GM19452 (cell line): ENCODE data around the gene ATP13A1.
"Not testable (repeated sequence)": the region's sequence is repeated elsewhere in the genome, so short reads cannot be mapped to it uniquely, and the experiment has no call there.

Experiments
- ATAC-seq: cut with Tn5 transposase; IDR thresholded peaks from one replicate; pipeline ENCODE4 v1.9.1; 2021; ENCODE audit not compliant: unreplicated experiment

Gene ATP13A1

DNA sequence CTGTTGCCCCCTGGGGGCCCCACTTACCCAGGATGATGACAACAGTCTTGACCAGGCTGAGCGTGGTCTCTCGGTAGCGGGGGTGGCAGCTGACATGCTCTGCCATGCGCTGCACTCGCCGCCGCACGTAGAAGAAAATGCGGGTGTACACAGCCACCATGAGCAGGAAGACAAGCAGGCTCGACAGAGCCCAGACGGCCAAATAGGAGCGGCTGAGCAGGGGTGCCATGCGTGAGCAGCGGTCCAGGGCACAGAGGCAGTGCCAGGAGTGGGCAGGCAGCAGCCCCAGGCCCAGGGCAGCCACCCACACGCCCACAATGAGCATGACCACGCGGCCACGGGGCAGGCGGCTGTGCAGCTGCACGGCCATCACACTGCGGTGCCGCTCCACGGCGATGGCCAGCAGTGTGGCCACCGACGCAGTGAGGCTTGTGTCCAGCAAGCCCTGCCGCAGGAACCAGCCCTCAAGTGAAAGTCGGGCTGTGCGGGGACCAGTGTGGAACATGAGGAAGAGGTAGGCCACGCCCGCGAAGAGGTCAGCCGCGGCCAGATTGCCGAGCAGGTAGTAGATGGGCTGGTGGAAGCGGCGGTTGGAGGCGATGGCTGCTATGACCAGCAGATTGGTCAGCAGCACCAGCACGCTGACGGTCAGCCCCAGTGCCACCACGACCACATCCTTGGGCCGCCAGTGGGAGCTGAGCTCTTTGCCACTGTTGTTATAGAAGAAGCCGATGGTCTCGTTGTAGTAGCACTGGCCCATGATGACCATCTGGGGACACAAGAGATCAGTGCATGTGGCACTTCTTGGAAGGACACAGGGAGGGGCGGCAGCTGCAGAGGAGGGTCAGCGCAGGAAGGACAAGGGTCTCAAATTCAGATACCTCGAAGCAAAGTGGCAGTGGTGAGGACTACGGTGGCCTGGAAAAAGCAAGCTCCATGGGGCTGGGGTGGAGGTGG lies 36.7 kb downstream of the ATP13A1 start:
- ATAC-seq: no peak

DNA sequence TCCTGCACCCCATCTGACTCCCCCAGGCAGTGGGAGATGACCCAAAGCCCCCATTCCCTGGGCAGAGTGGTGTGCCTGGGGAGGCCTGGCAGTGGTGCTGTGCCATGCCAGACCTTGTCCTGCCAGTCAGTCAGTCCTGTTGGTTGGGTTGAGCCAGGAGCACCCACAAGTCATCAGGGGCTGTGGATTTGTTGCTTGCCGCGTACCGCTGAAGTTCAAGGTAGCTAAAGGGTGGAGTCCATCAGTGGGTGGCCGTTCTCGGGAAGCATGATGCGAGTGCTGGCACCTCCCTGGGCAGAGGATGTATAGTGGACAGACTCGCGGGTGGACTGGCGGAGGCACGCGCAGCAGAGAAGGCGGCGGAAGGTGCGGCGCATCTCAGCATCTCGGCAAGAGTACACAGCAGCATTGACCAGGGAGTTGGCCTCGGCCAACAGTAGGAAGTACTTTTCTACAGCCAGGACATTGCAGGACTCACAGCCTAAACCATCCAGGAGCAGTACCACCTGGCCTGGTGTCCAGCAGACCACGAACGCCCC lies 39.4 kb downstream of the ATP13A1 start:
- no peak for ATAC-seq

- no peak for ATAC-seq
Measured at GRCh38 chr19:19623383-19623782, 40.1 kb downstream of the ATP13A1 start.

DNA sequence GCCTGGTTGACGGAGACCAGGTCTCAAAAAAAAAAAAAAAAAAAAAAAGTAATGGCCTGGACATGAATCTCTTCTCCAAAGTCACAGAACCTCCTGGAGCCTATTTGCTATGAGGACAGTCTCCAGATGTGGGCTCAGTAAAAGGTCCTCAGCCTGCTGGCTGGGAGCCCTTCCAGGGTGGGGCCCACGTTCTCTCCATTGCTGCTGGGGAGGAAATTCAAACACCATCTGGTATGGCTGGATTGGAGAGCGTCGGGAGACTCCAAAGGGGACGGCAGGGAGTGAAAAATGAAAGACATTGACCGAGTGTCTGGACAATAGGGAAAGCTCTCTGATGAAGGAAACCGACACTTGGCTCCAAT lies 43.6 kb downstream of the ATP13A1 start:
- no peak for ATAC-seq

DNA sequence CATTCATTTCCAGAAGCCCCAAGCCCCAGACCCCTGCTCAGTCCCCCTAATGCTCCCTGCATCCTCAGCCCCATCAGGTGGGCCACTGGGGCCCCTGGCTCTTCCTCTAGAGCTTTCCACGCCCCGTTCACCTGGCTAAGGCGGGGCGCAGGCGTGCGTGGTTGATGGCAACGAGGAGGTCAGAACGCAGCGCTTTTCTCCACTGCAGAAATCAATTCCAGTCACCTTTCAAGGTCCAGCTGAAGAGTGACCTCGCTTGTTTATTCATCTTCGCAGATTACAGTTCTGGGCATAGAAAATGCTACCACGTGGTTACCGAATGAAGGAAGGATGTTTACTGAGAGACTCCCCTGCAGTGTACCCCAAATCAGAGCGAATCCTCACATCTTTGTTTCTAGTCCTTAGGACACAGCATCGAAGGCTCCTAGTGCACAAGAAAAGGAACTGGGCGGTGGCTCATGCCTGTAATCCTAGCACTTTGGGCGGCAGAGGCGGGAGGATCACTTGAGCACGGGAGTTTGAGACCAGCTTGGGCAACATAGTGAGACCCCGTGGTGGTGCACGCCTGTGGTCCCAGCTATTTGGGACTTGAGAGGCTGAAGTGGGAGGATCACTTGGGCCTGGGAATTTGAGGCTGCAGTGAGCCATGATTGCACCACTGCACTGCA lies 44.2 kb downstream of the ATP13A1 start:
- no peak for ATAC-seq

- ATAC-seq: peak; percentile 93
Measured at GRCh38 chr19:19618219-19619051, 45.0 kb downstream of the ATP13A1 start, which contains the start of gene PBX4. PBX4 (minus strand) TSS chr19:19618687; CDS start chr19:19618629, 58 bp downstream.

- no peak for ATAC-seq
Measured at GRCh38 chr19:19615086-19615485, 48.4 kb downstream of the ATP13A1 start.

- no peak for ATAC-seq
Measured at GRCh38 chr19:19613506-19613905, 50.0 kb downstream of the ATP13A1 start.

- no peak for ATAC-seq
Measured at GRCh38 chr19:19610376-19611202, 52.9 kb downstream of the ATP13A1 start.

DNA sequence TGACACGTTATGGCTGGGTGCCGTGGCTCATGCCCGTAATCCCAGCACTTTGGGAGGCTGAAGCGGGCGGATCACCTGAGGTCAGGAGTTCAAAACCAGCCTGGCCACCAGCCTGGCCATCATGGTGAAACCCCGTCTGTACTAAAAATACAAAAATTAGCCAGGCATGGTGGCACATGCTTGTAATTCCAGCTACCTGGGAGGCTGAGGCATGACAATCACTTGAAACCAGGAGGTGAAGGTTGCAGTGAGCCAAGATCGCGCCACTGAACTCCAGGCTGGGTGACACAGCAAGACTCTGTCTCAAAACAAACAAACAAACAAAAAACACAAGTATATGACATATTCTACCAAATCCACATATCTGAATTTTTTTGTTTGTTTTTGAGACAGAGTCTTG lies 56.8 kb downstream of the ATP13A1 start:
- not testable (repeated sequence) for ATAC-seq

DNA sequence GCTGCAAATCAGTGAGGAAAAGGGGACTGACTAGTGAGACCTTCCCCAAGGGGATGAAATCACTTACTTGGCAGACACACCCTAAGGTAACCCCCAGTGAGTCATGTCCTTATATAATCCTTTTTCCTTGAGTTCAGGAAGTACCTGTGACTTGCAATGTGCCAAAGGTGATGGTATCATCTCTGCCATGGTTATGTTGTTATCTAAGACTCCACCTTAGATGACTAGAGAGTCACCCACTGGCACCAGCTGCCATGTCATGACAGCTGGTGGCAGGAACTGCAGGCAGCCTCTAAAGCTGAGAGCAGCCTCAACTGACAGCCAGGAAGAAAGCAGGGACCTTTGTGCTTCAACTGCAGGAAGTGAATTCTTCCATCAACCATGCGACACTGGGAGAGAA lies 57.5 kb downstream of the ATP13A1 start:
- ATAC-seq: no peak

GRCh38 chr19:19602713-19603324 lies 60.7 kb downstream of the ATP13A1 start:
- no peak for ATAC-seq

DNA sequence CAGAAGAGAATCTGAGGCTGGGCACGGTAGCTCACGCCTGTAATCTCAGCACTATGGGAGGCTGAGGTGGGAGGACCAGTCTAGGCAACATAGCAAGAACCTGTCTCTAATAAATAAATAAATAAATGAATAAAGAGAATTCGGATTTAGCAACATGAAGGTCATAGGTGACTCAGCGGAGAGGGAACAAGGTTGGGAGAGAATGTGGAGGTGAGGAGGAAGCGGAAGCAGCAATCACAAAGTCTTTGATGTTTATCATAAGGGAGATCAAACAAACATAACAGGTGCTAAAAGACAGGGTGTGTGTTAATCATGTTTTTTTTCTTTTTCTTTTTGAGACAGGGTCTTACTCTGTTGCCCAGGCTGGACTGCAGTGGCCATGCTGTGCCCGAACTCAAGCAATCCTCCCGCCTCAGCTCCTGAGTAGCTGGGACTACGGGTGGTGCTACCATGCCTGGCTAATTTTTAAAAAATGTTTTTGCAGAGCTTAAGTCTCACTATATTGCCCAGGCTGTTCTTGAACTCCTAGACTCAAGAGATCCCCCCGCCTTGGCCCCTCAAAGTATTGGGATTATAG lies 61.3 kb downstream of the ATP13A1 start:
- no peak for ATAC-seq

DNA sequence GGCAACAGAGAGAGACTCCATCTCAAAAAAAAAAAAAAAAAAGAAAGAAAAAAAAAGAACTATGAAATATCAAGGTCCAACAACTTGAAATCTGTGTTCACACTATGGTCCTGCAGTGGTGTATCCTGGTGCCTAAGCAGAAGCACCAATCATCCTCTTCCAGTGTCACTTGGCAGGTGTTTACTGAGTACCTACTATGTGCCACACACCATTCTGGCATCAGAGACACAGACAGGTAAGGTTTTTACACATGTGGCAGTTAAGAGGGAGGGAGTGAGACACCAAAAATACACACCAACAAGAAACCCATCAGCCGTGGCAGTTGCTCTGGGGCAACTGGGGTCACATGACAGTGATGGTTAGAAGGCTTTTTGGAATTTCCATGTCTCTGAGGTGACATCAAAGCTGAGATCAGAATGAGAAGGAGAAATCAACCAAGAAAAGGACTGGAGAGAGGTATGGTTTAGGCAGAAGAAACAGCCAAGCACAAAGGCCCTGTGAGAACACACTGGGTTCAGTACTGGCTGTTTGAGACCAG lies 62.6 kb downstream of the ATP13A1 start:
- no peak for ATAC-seq

GRCh38 chr19:19598728-19599451 lies 64.6 kb downstream of the ATP13A1 start:
- peak; percentile 33 for ATAC-seq

- peak; percentile 74 for ATAC-seq
Measured at GRCh38 chr19:19597809-19598306, 65.6 kb downstream of the ATP13A1 start.
